Measurements from ENCODE around the gene GIGYF1. TPM values are rescaled to one million over a fixed set of nuclear protein-coding genes. Genes with fewer than 3 reads are reported as not detected.
"Not testable (repeated sequence)": the region's sequence is repeated elsewhere in the genome, so short reads cannot be mapped to it uniquely, and the experiment has no call there.

GIGYF1 gene
- total RNA-seq, 3 donors from 2014 or later, result 25.0 to 39.0 (median 34.8) TPM

- DNase-seq (ENCODE audit: low spot score in 2 of 2), result no peak
- Histone ChIP-seq H3K4me1 (no peaks in the 10 kb centered on the region), H3K27me3 (no peaks in the 10 kb centered on the region), H3K4me3 (no peak overlapping the region), H3K36me3 (no peaks in the 10 kb centered on the region), H3K27ac (no peak overlapping the region), H3K9me3 (no peaks in the 10 kb centered on the region)
- intact Hi-C loops (cut with DNase I; ENCODE audit: low total_unique reads), result no loop called here
- no peak for TF ChIP-seq CTCF (IDR thresholded peaks at IDR 0.05)
- TF ChIP-seq POLR2A (IDR thresholded peaks at IDR 0.05), result no peak
- no peak for TF ChIP-seq POLR2AphosphoS5 (IDR thresholded peaks at IDR 0.05)
Observed at GRCh38 chr7:100731937-100732636, 38.0 kb upstream of the GIGYF1 start.

DNA sequence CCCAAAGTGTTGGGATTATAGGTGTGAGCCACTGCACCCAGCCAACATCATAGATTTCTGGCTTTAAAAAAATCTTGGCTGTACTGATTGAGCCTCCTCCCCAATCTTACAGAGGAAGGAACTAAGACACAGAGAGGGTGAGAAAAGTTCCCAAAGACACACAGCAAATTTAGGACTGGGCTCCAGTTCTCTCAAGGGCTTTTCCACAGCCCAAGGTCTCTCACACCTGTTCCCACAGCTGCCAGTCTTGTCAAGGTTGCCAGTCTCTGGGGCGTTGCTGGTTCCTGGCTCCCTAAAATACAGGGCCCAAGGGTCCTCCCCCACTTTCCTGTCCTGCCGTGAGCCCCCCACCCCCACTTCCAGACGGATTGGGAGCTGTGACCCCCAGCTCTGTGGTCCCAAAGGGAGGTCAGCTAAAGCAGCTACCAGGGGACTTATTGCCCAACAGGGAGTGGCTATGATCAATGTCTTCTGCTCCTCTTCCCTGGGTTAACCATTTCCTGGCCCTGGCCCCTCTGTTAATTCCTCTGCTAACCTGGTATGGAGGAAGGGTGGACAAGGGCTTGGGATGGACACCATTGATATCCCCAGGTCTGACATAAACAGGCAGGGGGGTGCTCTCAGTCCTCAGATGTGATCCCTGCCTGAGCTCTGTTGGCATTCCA is 36.2 kb upstream of the GIGYF1 start:
- intact Hi-C loops (cut with DNase I; ENCODE audit: low total_unique reads), result no loop called here
- no peaks in the 10 kb centered on the region for H3K27me3 ChIP-seq
- TF ChIP-seq CTCF (IDR thresholded peaks at IDR 0.05), result no peak
- TF ChIP-seq POLR2A (IDR thresholded peaks at IDR 0.05), result no peak
- TF ChIP-seq POLR2AphosphoS5 (IDR thresholded peaks at IDR 0.05), result no peak
- H3K4me3 ChIP-seq, result no peak overlapping the region
- H3K27ac ChIP-seq, result no peak overlapping the region
- DNase-seq (ENCODE audit: low spot score in 2 of 2), result no peak
- no peaks in the 10 kb centered on the region for H3K36me3 ChIP-seq
- H3K4me1 ChIP-seq, result no peaks in the 10 kb centered on the region
- H3K9me3 ChIP-seq, result no peaks in the 10 kb centered on the region

- H3K27ac ChIP-seq, result no peak overlapping the region
- no peaks in the 10 kb centered on the region for H3K9me3 ChIP-seq
- TF ChIP-seq CTCF (IDR thresholded peaks at IDR 0.05), result no peak
- TF ChIP-seq POLR2AphosphoS5 (IDR thresholded peaks at IDR 0.05), result no peak
- no peak for TF ChIP-seq POLR2A (IDR thresholded peaks at IDR 0.05)
- no peak overlapping the region for H3K4me3 ChIP-seq
- DNase-seq (ENCODE audit: low spot score in 2 of 2), result no peak
- no peaks in the 10 kb centered on the region for H3K36me3 ChIP-seq
- H3K27me3 ChIP-seq, result no peaks in the 10 kb centered on the region
- intact Hi-C loops (cut with DNase I; ENCODE audit: low total_unique reads), result no loop called here
- H3K4me1 ChIP-seq, result no peaks in the 10 kb centered on the region
Observed at GRCh38 chr7:100728196-100728595, 34.1 kb upstream of the GIGYF1 start.

GRCh38 chr7:100726996-100727761 is 33.1 kb upstream of the GIGYF1 start:
- no peaks in the 10 kb centered on the region for H3K4me1 ChIP-seq
- H3K36me3 ChIP-seq, result no peaks in the 10 kb centered on the region
- no peak overlapping the region for H3K4me3 ChIP-seq
- intact Hi-C loops (cut with DNase I; ENCODE audit: low total_unique reads), result no loop called here
- no peak overlapping the region for H3K27ac ChIP-seq
- TF ChIP-seq CTCF (IDR thresholded peaks at IDR 0.05), result no peak
- TF ChIP-seq POLR2AphosphoS5 (IDR thresholded peaks at IDR 0.05), result no peak
- TF ChIP-seq POLR2A (IDR thresholded peaks at IDR 0.05), result no peak
- no peaks in the 10 kb centered on the region for H3K27me3 ChIP-seq
- no peak for DNase-seq (ENCODE audit: low spot score in 2 of 2)
- no peaks in the 10 kb centered on the region for H3K9me3 ChIP-seq

- intact Hi-C loops (cut with DNase I; ENCODE audit: low total_unique reads); H3K9me3 ChIP-seq; H3K4me1 ChIP-seq; H3K4me3 ChIP-seq; H3K27ac ChIP-seq; H3K36me3 ChIP-seq; DNase-seq (ENCODE audit: low spot score in 2 of 2): not testable (repeated sequence)
- peaks cover 6 to 26% of the 10 kb centered on the region in 2 donors for H3K27me3 ChIP-seq
Observed at GRCh38 chr7:100724364-100724763, 30.3 kb upstream of the GIGYF1 start.

Measured in breast epithelium (tissue), 4 donors.